OCI-LY1 (cell line): Measurements from ENCODE around the gene CXCR5.

Source experiments
- CTCF ChIP-seq: fragments of 200-600 bp; sonication (generic), shearing (Covaris generic); IDR thresholded peaks from 2 replicates; pipeline ENCODE4 v1.5.1; 2017; ENCODE audit warnings: mild to moderate bottlenecking, antibody characterized with exemption, low read length, moderate library complexity, mixed read lengths
- EZH2 ChIP-seq: fragments of 200-600 bp; sonication (generic), shearing (Covaris generic); IDR thresholded peaks from 2 replicates; pipeline ENCODE4 v1.8.0; 2017; ENCODE audit warnings: borderline replicate concordance, mixed run types, mild to moderate bottlenecking, antibody characterized with exemption, low read length, moderate library complexity, mixed read lengths

DNA sequence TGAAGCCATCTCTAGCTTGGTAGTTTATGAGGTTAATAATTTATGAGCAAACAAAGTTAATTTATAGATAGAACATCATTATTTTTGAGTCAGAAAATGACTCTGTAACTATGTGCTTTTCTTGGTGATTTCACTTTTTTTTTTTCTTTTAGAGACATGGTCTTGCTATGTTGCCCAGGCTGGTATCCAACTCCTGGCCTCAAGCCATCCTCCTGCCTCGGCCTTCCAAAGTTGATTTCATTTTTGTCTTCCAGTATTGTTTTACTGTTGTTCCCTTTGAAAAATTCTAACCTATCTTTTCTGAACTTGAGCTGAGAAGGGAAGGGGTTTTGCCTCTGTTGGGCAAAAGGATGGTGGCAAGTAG is 706 bp upstream of the CXCR5 start:
- no peak for TF ChIP-seq EZH2
- TF ChIP-seq CTCF, result no peak
